ENCODE data around the gene CACNG1.

GRCh38 chr17:67027031-67027628, 17.2 kb upstream of the CACNG1 start:
- no peak for TF ChIP-seq CTCF (IDR thresholded peaks at IDR 0.05; ENCODE audit: low read depth, low read length)
- no peak for TF ChIP-seq POLR2A (IDR thresholded peaks at IDR 0.05; ENCODE audit: extremely low read depth, insufficient read length)
- no peak for TF ChIP-seq MAX (IDR thresholded peaks at IDR 0.05; ENCODE audit: low read depth, low read length)
